ENCODE measurements around the gene ALDH16A1.

- TF ChIP-seq, protein P1, sequence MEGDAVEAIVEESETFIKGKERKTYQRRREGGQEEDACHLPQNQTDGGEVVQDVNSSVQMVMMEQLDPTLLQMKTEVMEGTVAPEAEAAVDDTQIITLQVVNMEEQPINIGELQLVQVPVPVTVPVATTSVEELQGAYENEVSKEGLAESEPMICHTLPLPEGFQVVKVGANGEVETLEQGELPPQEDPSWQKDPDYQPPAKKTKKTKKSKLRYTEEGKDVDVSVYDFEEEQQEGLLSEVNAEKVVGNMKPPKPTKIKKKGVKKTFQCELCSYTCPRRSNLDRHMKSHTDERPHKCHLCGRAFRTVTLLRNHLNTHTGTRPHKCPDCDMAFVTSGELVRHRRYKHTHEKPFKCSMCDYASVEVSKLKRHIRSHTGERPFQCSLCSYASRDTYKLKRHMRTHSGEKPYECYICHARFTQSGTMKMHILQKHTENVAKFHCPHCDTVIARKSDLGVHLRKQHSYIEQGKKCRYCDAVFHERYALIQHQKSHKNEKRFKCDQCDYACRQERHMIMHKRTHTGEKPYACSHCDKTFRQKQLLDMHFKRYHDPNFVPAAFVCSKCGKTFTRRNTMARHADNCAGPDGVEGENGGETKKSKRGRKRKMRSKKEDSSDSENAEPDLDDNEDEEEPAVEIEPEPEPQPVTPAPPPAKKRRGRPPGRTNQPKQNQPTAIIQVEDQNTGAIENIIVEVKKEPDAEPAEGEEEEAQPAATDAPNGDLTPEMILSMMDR (IDR thresholded peaks at IDR 0.05), result no peak
- no peak for TF ChIP-seq EZH2 (IDR thresholded peaks at IDR 0.05; ENCODE audit: borderline replicate concordance, insufficient read depth, low read depth, low read length, poor library complexity, severe bottlenecking)
Observed at GRCh38 chr19:49450405-49450804, 2.6 kb upstream of the ALDH16A1 start.

All from B cell (primary cell).